PC-9 (cell line): ENCODE data around the gene DPYSL5.

ENCODE experiments used
- EZH2 ChIP-seq: fragments of 200-600 bp; sonication (generic); IDR thresholded peaks from 2 replicates; pipeline ENCODE4 v1.8.0; 2017; ENCODE audit warnings: antibody characterized with exemption, low read depth
- TF ChIP-seq, protein P1 (sequence below): fragments of 200-600 bp; sonication (generic); conservative IDR thresholded peaks from 2 replicates; pipeline ENCODE4 v1.6.1; 2017; ENCODE audit warnings: mixed run types, antibody characterized with exemption, mild to moderate bottlenecking, moderate library complexity

DNA sequence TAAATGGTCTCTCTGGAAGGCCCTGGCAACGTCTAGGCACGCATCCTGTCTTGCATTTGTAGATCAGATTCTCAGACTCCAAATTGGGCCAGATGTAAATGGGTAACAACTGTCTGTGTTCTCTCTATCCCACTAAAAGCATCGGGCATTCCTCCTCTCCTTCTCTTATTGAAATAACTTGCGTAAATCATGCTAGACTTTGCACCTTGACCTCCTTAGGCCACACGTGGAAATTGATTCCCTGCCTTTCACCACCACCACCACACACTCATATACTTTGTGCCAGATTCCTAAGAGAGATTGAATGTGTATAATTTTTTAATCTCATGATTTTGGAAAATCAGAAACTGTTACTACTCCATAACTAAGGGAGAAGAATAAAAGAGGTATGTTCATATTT, 143.8 kb downstream of the DPYSL5 start:
- TF ChIP-seq, protein P1, sequence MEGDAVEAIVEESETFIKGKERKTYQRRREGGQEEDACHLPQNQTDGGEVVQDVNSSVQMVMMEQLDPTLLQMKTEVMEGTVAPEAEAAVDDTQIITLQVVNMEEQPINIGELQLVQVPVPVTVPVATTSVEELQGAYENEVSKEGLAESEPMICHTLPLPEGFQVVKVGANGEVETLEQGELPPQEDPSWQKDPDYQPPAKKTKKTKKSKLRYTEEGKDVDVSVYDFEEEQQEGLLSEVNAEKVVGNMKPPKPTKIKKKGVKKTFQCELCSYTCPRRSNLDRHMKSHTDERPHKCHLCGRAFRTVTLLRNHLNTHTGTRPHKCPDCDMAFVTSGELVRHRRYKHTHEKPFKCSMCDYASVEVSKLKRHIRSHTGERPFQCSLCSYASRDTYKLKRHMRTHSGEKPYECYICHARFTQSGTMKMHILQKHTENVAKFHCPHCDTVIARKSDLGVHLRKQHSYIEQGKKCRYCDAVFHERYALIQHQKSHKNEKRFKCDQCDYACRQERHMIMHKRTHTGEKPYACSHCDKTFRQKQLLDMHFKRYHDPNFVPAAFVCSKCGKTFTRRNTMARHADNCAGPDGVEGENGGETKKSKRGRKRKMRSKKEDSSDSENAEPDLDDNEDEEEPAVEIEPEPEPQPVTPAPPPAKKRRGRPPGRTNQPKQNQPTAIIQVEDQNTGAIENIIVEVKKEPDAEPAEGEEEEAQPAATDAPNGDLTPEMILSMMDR: no peak
- TF ChIP-seq EZH2: no peak
